ENCODE measurements around the gene ABCA4. TPM values are rescaled to one million over a fixed set of nuclear protein-coding genes. Genes with fewer than 3 reads are reported as not detected.

The ABCA4 gene
- polyA plus RNA-seq, 4 donors = 4.7 to 13.2 (median 9.1) TPM

DNA sequence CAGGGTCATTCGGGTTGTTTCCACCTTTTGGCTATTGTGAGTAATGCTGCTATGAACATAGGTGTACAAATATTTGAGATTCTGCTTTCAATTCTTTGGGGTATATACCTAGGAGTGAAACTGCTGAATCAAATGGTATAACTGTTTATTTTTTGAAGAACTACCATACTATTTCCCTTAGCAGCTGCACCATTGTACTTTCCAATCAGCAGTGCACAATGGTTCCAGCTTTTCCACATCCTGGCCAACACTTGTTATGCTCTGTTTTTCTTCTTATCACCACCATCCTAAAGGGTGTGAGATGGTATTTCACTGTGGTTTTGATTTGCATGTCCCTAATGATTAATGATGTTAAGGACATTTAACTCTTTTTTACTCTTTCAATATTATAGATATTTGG is 3.6 kb upstream of the ABCA4 start:
- DNase-seq (ENCODE audit: low read depth in 4 of 4, low spot score in 2 of 4) = no peak

DNA sequence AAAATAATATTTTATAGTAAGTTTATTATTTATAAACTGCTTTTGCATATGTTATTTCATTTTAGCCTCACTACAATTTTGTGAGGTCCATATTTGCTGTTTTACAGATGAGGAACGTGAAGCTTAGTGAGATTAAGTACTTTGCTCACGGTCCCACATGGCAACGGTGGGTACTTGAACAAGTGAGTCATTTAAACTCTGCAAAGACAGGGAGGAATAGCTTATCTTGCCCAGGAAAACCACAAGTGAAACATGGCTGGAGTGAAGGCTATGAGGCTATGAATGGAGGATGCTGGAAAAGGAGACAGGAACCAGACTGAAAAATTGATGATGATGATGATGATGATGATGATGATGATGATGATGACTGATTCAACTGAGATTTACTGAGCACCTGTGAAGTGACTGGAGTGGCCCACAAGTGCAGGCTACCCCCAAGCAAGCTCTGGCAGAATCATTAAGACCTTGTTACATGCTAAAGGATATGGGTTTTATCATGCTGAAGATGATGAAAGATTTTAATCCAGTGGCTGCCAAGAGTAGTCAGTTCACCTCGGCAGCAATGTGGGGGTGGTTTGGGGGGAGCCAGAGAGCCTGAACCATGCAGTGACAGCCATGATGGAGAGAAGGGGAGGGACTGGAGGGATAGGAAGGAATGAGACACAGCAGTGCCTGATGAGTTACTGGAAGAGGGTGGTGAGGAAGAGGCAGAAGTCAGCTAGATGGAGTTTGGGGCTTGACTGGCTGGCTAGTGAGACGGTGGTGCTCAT is 1.4 kb upstream of the ABCA4 start:
- no peak for DNase-seq (ENCODE audit: low read depth in 4 of 4, low spot score in 2 of 4)

GRCh38 chr1:94121411-94121821 is 468 bp upstream of the ABCA4 start:
- DNase-seq (ENCODE audit: low read depth in 4 of 4, low spot score in 2 of 4) = no peak

DNA sequence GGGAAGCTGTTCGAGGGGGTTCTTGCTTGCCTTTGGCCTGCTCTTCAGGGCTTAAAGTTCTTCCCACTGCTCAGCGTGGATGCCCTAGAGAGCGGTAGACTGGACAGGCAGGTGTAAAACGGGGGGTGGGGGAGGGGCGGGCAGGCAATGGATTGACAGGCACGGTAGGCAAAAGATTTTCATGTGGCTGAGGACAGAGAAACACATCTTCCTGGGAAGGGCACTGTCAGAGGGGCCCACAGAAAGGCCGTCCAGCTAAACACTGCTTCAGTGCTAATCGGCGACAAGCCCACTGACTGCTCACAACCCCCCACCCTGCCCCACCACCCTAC is 412 bp downstream of the ABCA4 start:
- no peak for DNase-seq (ENCODE audit: low read depth in 4 of 4, low spot score in 2 of 4)

GRCh38 chr1:94119796-94120569 is 965 bp downstream of the ABCA4 start:
- DNase-seq (ENCODE audit: low read depth in 4 of 4, low spot score in 2 of 4) = no peak

DNA sequence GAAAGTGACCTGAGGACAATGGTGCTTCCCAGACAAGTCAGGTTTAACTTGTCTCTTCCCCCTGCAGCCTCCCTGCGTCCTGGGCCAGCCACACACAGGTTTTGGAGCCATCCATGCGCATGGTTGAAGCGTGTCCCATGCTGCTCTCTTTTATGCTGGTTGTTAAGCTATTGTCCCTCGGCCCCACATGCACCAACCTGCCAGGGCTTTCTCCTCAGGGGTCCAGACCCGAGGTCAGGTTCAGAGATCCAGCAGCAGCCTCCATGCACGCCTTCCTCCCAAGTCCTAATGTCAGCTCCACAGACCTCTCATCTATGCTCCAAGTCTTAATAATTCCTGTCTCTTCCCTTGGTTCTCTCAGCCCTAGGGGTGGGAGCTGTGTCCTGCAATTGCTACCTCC is 1.6 kb downstream of the ABCA4 start:
- no peak for DNase-seq (ENCODE audit: low read depth in 4 of 4, low spot score in 2 of 4)

GRCh38 chr1:94118471-94118870 is 2.5 kb downstream of the ABCA4 start:
- no peak for DNase-seq (ENCODE audit: low read depth in 4 of 4, low spot score in 2 of 4)

DNA sequence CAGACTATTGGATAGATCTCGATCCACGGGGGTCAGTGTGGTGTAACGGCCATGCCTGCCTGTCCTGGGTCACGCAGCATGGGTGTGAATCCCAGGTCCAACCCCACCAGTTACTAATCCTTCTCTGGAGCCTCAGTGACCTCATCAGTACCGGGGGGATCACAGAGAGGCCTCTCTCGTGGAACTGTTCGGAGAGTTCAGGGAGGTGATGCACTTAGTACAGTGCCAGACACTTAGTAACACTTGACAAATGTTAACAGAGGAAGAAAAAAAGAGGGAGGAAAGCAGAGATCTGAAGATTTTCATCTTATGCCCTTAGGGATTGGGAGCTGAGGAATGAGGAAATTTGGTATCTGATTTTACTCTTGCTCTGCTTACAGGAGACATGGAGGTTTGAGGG is 2.9 kb downstream of the ABCA4 start:
- no peak for DNase-seq (ENCODE audit: low read depth in 4 of 4, low spot score in 2 of 4)

- no peak for DNase-seq (ENCODE audit: low read depth in 4 of 4, low spot score in 2 of 4)
Measured at GRCh38 chr1:94117259-94117851, 3.6 kb downstream of the ABCA4 start.

DNA sequence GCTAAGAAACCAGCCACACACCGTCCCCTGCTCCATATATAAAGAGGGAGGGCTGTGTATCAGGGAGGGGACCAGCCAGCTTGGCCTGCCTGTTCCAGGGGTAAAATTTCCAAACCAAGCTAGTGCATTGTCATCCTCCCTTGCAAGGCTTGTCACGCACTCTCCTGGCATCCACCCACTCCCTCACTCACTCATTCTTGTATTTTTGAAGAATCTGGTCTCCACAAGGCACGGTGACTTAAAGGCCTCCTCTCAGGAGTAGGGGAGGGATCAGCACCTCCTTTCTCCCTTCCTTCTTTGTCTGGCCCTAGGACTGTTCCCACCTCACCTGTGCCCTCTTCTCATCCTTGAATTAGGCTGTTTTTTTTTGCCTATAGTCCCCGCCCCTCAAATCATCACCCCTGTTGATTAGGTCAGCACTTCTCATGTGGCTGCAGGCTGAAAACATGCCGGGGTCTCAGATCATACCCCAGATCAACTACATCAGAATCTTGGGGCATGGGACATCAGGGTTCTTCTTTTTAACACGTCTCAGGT is 5.0 kb downstream of the ABCA4 start:
- DNase-seq (ENCODE audit: low read depth in 4 of 4, low spot score in 2 of 4) = no peak

DNA sequence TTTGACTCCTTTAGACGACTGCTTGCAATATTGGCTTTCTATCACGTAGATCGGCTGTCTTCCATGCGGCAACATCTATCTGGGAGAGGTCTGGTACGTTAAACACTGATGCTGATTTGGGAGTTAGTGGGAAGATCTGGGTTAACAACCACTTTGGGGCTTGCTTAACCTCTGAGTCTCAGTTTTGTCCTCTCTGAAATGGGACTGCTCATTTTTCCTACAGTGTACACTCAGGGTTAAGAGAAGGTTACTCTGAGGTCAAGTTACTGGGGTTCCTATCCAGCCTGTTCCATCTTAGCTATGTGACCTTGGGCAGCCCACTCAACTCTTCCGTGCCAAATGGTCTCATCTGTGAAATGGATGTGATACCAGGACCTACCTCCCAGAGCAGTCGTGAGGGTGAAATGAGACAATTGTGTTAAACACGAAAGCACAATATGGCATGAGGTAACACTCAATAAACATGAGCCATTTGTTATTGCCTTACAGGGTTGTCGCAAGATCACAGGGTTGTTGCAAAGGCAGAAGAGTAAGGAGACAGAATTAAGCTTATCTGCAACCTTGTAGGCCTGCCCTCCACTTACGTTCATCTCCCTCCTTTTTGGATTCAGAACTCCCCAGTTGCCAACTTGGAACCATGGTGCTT is 5.6 kb downstream of the ABCA4 start:
- no peak for DNase-seq (ENCODE audit: low read depth in 4 of 4, low spot score in 2 of 4)

GRCh38 chr1:94113589-94114226 is 7.2 kb downstream of the ABCA4 start:
- DNase-seq (ENCODE audit: low read depth in 4 of 4, low spot score in 2 of 4) = no peak

DNA sequence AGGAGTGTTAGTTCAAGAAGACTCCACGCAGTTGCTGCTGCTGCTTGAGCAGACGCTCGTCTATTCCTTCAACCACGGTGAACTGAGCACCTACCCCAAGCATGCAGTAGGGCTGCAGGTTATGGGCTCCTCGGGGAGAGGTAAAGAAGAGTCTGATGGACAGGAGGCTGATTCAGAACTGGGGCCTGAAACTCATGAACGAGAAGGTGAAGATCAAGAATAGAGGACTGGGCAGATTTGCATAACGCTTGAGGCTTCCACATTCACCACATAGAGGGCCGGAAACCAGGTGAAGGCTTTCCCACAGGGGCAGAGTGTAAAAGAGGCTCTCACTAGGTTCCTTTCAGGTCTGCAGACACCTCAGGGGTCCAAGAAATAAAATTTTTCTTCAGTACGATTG is 9.1 kb downstream of the ABCA4 start:
- DNase-seq (ENCODE audit: low read depth in 4 of 4, low spot score in 2 of 4) = no peak

DNA sequence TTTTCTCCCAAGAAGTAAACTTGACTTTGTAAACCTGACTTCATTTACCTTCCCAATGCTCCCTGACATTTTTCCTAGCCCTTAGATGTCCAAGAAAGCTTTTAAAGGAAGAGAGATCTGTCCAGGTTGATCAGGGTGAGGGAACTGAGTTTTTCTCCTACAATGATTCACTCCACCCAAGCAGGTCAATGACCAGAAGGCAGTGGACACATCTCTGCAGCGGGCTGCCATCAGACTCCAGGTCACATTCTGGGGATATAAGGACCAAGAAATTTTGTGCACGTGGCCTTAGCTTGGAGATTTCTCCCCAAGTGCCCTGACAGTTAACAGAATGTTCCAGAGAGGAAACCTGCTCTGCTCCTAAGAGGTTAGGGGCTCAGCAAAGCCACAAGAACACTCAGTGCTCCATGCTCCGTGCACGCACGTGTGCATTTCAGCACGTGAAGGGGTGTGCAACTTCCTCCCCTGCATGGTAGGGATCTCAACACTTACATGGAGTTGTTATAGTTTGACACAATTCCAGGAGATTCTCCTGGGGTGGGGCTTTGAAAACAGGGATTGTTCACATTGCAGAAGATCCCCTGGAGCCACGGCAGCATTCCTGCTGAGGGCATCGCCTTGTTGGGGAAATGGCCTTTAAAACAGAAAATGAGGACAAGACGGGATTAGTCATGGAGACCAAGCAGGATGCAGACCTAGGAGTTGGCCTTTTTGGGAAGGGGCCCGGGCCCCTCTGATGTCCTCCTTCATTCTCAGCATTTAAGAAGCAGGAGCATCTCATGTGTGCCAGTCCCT is 9.8 kb downstream of the ABCA4 start:
- DNase-seq (ENCODE audit: low read depth in 4 of 4, low spot score in 2 of 4) = no peak

DNA sequence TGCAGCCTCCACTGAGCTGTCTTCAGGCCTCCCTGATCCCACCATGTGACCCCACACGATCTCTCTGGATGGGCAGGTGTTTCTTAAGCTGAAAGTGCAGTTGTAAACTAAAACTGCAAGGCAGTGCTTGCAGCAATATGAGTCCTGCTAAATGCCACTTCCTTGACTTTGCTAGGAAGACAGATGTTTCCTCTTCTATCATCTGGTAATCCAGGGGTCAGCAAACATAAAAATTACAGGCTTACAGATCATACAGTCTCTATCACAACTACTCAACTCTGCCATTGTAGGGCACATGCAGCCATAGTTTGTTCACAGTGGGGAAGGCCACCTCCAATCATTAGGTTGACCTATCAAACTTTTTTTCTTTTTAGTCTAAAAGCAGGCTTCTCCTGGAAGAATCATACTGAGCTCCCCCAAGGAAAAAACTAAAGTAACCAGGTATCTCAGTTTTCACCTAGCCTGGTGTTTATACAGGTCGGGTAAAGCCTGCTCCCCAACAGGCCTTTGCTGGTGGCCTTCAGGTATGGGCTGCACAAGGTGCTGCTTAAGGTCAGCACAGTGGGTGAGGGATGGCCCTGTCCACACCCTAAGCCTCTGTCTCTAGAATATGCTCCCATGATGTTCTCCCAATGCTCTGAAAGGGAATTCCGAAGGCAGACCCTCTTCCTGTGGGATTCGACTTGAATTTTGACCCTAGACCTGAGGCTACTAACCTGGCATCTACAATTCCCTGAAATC is 10.8 kb downstream of the ABCA4 start:
- no peak for DNase-seq (ENCODE audit: low read depth in 4 of 4, low spot score in 2 of 4)

DNA sequence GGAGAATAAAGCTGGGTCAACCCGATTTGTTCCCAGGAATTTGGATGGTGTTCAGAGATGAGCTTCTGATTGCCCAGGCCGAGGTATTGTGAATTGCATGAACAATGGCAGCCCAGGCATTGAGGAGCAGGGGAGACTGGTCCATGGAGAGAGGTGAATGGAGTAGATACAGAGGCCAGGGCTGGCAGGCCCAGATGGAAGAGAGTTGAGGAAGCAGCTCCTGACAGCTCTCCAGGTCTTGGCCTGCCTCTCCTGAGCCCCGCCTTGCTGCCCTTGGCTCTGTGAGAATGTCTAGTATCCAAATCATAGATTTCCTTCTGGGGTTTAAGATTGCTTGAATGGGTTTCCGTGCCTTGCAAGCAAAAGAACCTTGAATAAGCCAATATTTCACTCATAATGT is 11.5 kb downstream of the ABCA4 start:
- no peak for DNase-seq (ENCODE audit: low read depth in 4 of 4, low spot score in 2 of 4)

GRCh38 chr1:94107141-94107540 is 13.8 kb downstream of the ABCA4 start:
- no peak for DNase-seq (ENCODE audit: low read depth in 4 of 4, low spot score in 2 of 4)

GRCh38 chr1:94106716-94107115 is 14.2 kb downstream of the ABCA4 start:
- DNase-seq (ENCODE audit: low read depth in 4 of 4, low spot score in 2 of 4) = no peak

GRCh38 chr1:94105957-94106529 is 14.9 kb downstream of the ABCA4 start:
- DNase-seq (ENCODE audit: low read depth in 4 of 4, low spot score in 2 of 4) = no peak
